DND-41 (cell line): ENCODE results near the gene DMAP1.

Experiments
- ATAC-seq: fragments of 200-7000 bp; cut with Tn5 transposase; 3 replicates; pipeline ENCODE4 v1.9.1; 2021; ENCODE audit warnings: low read depth; ENCODE audit not compliant: insufficient read depth
- DNase-seq: peaks from one replicate; pipeline ENCODE4 v3.0.0-alpha.2; 2020
- H2AFZ ChIP-seq: 2 replicates; pipeline ENCODE4 v1.6.0; 2012; ENCODE audit warnings: low read depth, low read length
- H3K27ac ChIP-seq: 2 replicates; pipeline ENCODE4 v1.5.1; 2012; ENCODE audit warnings: low read length, inconsistent platforms
- H3K27me3 ChIP-seq: fragments of 200-600 bp; sonication (generic); 2 replicates; pipeline ENCODE4 v1.6.0; 2012; ENCODE audit warnings: low read length, mild to moderate bottlenecking, inconsistent platforms; ENCODE audit not compliant: insufficient read depth, poor library complexity
- H3K36me3 ChIP-seq: 2 replicates; pipeline ENCODE4 v1.5.1; 2012; ENCODE audit warnings: low read length, inconsistent platforms; ENCODE audit not compliant: insufficient read depth
- H3K4me1 ChIP-seq: 2 replicates; pipeline ENCODE4 v1.5.1; 2012; ENCODE audit warnings: mild to moderate bottlenecking, low read length; ENCODE audit not compliant: insufficient read depth
- H3K4me2 ChIP-seq: 2 replicates; pipeline ENCODE4 v1.6.0; 2012; ENCODE audit warnings: mild to moderate bottlenecking, moderate library complexity, low read length, inconsistent platforms; ENCODE audit not compliant: insufficient read depth
- H3K4me3 ChIP-seq, 2 experiments: fragments of 200-600 bp in 1 of 2; shearing (Covaris generic) in 1 of 2; 2 replicates each; pipeline ENCODE4 v1.5.1; 2012 to 2016; ENCODE audit warnings: inconsistent platforms in 2 of 2, low read length in 2 of 2, mild to moderate bottlenecking in 2 of 2, low read depth in 1 of 2, moderate library complexity in 1 of 2
- H3K79me2 ChIP-seq: 2 replicates; pipeline ENCODE4 v1.6.0; 2012; ENCODE audit warnings: low read length, inconsistent platforms; ENCODE audit not compliant: insufficient read depth
- H3K9ac ChIP-seq: 2 replicates; pipeline ENCODE4 v1.6.0; 2012; ENCODE audit warnings: low read depth, mild to moderate bottlenecking, inconsistent platforms, low read length, moderate library complexity
- H3K9me3 ChIP-seq: 2 replicates; pipeline ENCODE4 v1.5.1; 2012; ENCODE audit warnings: low read length, moderate library complexity, mild to moderate bottlenecking, inconsistent platforms; ENCODE audit not compliant: insufficient read depth, severe bottlenecking
- H4K20me1 ChIP-seq: 2 replicates; pipeline ENCODE4 v1.6.0; 2012; ENCODE audit warnings: low read length; ENCODE audit not compliant: insufficient read depth
- CTCF ChIP-seq: IDR thresholded peaks from 2 replicates; pipeline ENCODE4 v1.5.1; 2012; ENCODE audit warnings: borderline replicate concordance, low read length, moderate library complexity, mild to moderate bottlenecking; ENCODE audit not compliant: poor library complexity, severe bottlenecking; ENCODE audit errors: extremely low read depth
- EZH2 ChIP-seq: IDR thresholded peaks from 3 replicates; pipeline ENCODE4 v1.6.1; 2012; ENCODE audit warnings: borderline replicate concordance, low read depth, mild to moderate bottlenecking, moderate library complexity, low read length, inconsistent platforms; ENCODE audit not compliant: severe bottlenecking

The DMAP1 gene

DNA sequence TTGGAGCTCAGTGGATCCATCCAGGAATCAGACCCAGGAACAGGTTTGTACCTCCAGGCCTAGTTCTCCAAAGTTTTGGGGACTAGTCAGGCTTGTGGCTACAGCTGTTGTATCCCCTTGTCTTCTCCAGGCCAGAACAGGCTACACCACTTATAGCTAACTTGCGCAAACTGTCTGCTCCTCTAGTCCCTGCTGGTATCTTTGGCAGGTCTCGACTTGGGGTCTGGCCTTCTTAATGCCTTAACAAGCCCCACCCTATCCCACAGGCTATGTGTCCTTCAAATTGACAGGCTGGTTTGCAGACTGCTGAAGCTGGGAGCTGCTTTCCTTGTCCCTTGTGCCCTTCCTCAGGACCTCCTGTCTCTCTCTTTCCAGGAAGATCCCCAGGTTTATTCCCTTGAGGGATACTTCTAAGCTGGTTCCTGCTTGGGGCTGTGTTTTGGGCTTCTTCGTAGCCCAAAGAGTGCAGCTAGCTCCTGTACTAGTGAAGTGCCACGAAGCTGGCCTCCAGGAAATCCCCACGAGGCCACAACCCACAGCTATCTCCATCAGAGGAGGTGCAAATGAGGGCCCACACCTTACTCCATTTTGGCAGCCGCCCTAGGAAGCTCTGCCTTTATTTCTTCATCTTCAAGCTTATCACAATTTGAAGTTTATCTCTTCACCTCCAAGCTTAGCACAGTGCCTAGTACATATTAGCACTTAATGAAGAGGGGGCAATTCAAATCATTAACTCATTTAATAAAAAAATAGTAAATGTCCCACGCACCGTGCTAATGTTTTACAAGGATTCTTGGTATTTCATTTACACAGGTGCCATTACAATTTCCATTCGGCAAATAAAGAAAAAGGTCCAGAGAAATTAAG lies 683 bp upstream of the DMAP1 start:
- H3K4me2 ChIP-seq, result peak overlapping the region; percentile 79
- peak overlapping the region; percentile 83 for H3K27ac ChIP-seq
- H2AFZ ChIP-seq, result peak overlapping the region; percentile 92
- H3K79me2 ChIP-seq, result peaks cover 11% of the 10 kb centered on the region
- ATAC-seq, result no peak
- H3K9ac ChIP-seq, result peak overlapping the region; percentile 73
- H3K9me3 ChIP-seq, result no peaks in the 10 kb centered on the region
- TF ChIP-seq CTCF (no peak), EZH2 (no peak)
- H3K4me3 ChIP-seq, result peak overlapping the region; percentile 38 to 77; a peak in 3 of 4 replicates
- peaks cover 32% of the 10 kb centered on the region for H3K36me3 ChIP-seq
- H3K27me3 ChIP-seq, result no peaks in the 10 kb centered on the region
- DNase-seq, result peak; percentile 25
- H3K4me1 ChIP-seq, result peaks cover 32% of the 10 kb centered on the region
- H4K20me1 ChIP-seq, result no peaks in the 10 kb centered on the region; the same call in 1 of the 2 replicates

DNA sequence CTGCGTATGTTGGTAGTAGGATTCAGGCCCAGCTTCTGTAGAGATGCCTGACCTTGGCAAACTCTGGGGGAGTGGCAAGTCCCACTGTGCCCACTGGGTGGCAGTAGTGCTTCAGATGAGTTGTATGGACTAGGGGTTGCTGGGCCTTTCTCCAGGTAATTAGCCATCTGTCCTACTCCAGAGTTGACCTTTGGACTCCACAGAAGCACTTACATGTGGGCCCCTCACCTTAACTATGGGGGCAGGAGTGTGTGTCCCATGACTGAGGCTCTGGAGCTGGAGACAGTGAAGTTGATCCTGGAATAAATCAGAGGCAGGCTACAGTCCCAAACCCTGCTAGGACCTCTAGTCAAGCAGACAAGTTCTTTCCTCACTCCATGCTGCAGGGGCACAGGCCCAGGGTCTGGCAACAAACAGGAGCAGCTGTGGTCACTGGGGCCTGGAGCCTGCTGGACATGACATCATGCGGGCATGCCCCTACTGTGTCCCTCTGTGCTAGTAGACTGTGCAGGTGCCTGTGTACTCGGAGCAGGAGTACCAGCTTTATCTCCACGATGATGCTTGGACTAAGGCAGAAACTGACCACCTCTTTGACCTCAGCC lies 4.6 kb downstream of the DMAP1 start:
- no peak overlapping the region for H3K27ac ChIP-seq
- no peak overlapping the region for H3K4me2 ChIP-seq
- no peaks in the 10 kb centered on the region for H3K27me3 ChIP-seq
- no peak overlapping the region for H3K9ac ChIP-seq
- H3K4me3 ChIP-seq, result no peak overlapping the region
- peaks cover 83% of the 10 kb centered on the region for H3K36me3 ChIP-seq
- DNase-seq (peak; percentile 77), ATAC-seq (peak; percentile 69)
- H3K9me3 ChIP-seq, result no peaks in the 10 kb centered on the region
- H4K20me1 ChIP-seq, result peaks cover under 1% of the 10 kb centered on the region
- H3K4me1 ChIP-seq, result peaks cover 21% of the 10 kb centered on the region
- TF ChIP-seq CTCF (peak; percentile 97), EZH2 (no peak)
- no peak overlapping the region for H2AFZ ChIP-seq
- peaks cover 11% of the 10 kb centered on the region for H3K79me2 ChIP-seq

DNA sequence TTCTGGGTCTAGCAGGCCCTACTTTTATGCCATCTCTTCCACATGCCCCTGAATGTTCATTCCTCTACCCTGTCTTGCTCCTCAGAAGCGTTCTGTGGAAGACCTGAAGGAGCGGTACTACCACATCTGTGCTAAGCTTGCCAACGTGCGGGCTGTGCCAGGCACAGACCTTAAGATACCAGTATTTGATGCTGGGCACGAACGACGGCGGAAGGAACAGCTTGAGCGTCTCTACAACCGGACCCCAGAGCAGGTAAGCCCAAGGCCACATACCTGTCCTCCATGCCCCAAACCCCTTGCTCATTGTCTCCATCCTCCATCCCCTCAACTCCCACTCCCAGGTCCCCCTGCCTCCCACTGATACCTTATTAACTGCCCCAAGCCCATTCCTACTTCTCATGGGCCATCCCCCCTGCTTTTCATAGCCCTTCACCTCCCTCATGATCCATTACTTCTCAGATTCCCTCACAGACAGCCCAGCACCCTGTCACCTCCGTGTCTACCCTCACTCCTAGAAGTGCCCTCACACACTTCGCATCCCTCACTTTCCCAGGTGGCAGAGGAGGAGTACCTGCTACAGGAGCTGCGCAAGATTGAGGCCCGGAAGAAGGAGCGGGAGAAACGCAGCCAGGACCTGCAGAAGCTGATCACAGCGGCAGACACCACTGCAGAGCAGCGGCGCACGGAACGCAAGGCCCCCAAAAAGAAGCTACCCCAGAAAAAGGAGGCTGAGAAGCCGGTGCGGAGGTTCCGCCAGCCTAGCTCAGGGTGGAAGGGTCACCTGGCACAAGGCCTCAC lies 5.4 kb downstream of the DMAP1 start:
- Histone ChIP-seq H3K4me1 (peaks cover 18% of the 10 kb centered on the region), H3K9me3 (no peaks in the 10 kb centered on the region), H3K79me2 (peaks cover 7% of the 10 kb centered on the region), H3K4me2 (no peak overlapping the region), H2AFZ (no peak overlapping the region), H3K27me3 (no peaks in the 10 kb centered on the region), H4K20me1 (peaks cover 3% of the 10 kb centered on the region), H3K4me3 (no peak overlapping the region), H3K27ac (no peak overlapping the region), H3K36me3 (peaks cover 83% of the 10 kb centered on the region), H3K9ac (no peak overlapping the region)
- DNase-seq (no peak), ATAC-seq (no peak)
- TF ChIP-seq CTCF, result no peak
- no peak for TF ChIP-seq EZH2
